ENCODE data around the gene PDZD2.

GRCh38 chr5:31688515-31689092 is 49.7 kb downstream of the PDZD2 start:
- no peak for TF ChIP-seq CTCF (IDR thresholded peaks at IDR 0.05)
- TF ChIP-seq POLR2A (IDR thresholded peaks at IDR 0.05) = no peak
- TF ChIP-seq POLR2AphosphoS5 (IDR thresholded peaks at IDR 0.05) = no peak

Measured in prostate gland (tissue), 2 donors.